ENCODE data around the gene RBM20. TPM values are rescaled to one million over a fixed set of nuclear protein-coding genes. Genes with fewer than 3 reads are reported as not detected.

The RBM20 gene
- total and polyA plus RNA-seq, 2 of the 4 experiments (the other 2 are of a cell fraction), result under 0.01 to 0.15 TPM

DNA sequence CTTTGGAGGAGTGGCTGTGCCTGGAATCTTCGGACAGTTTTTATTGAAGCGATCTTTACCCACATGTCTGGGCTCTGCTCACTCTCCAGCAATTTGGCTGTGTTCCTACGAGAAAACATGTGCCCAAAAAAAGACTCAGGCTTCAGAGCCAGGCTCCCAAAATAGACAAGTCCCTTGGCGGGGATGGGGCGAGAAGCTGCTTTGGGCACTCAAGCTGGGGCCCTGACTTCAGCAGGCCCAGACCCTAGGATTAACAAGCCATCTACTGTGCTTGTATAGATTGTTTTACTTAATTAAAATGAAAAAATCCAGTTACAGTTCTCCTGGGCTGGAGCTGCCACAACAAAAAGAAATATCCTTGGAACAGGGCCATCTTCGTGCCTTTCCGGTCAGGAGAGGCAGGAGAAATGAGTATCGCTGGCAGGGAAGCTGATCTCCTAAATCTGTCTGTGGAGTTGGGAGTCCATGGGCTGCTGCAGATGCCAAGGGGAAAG is 176.2 kb downstream of the RBM20 start:
- no peaks in the 10 kb centered on the region for H3K36me3 ChIP-seq (ENCODE audit: control insufficient read depth, insufficient read depth, low read length)
- no peak overlapping the region for H3K4me3 ChIP-seq (ENCODE audit: insufficient read depth, low read depth, low read length)
- intact Hi-C loops (cut with micrococcal nuclease) (no loop called here), dilution Hi-C loops (cut with HindIII; ENCODE audit: low sequenced_read_pairs, unreplicated experiment) (no loop called here), in situ Hi-C loops (cut with MboI; ENCODE audit: low sequenced_read_pairs) (no loop called here)
- H3K9ac ChIP-seq (ENCODE audit: low read depth, low read length), result no peak overlapping the region
- H4K91ac ChIP-seq (ENCODE audit: insufficient read depth, low read depth, low read length), result no peak overlapping the region
- H4K5ac ChIP-seq (ENCODE audit: low read depth, low read length), result no peak overlapping the region
- H3K18ac ChIP-seq (ENCODE audit: low read depth, low read length), result no peak overlapping the region
- no peak overlapping the region for H2BK120ac ChIP-seq (ENCODE audit: low read depth, low read length)
- peaks cover 15% of the 10 kb centered on the region for H3K27me3 ChIP-seq (ENCODE audit: control insufficient read depth, insufficient read depth, low read length)
- no peak overlapping the region for H4K8ac ChIP-seq (ENCODE audit: low read depth in 2 of 2, low read length in 2 of 2)
- no peaks in the 10 kb centered on the region for H4K20me1 ChIP-seq (ENCODE audit: insufficient read depth, low read length)
- H3K4ac ChIP-seq (ENCODE audit: low read depth, low read length), result no peak overlapping the region
- H2BK15ac ChIP-seq (ENCODE audit: low read depth, low read length), result no peak overlapping the region
- ChIA-PET POLR2A (ENCODE audit: unreplicated experiment) (no interaction called here), CTCF (no interaction called here)
- H3K79me1 ChIP-seq (ENCODE audit: low read depth in 1 of 2, low read length in 2 of 2), result no peaks in the 10 kb centered on the region
- DNase-seq (no peak), ATAC-seq (ENCODE audit: low read depth) (peak; percentile 44)
- H2AK5ac ChIP-seq (ENCODE audit: low read depth, low read length), result no peak overlapping the region
- no peaks in the 10 kb centered on the region; the same call in 1 of the 2 replicates for H3K4me1 ChIP-seq (ENCODE audit: control insufficient read depth, insufficient read depth, low read length)
- no peak overlapping the region for H3K56ac ChIP-seq (ENCODE audit: extremely low read depth, insufficient read depth, low read length)
- H3K23ac ChIP-seq (ENCODE audit: low read depth, low read length), result no peak overlapping the region
- WGBS, 2 experiments (ENCODE audit: extremely low coverage in 2 of 2, insufficient read length in 1 of 2), result 30% methylated on average over 3 of the region's 8 CpGs; no CpG with 5 or more reads in 1 of the 2 experiments
- no peak overlapping the region for H2AFZ ChIP-seq (replicated peaks; ENCODE audit: low read length, poor library complexity)
- H2BK20ac ChIP-seq (ENCODE audit: low read depth, low read length), result no peak overlapping the region
- no peak overlapping the region for H3K14ac ChIP-seq (replicated peaks; ENCODE audit: low read depth, low read length)
- no peak overlapping the region for H3K4me2 ChIP-seq (ENCODE audit: low read depth, low read length)
- BruUV-seq (replicated peaks), result no TSS peak
- H2AK9ac ChIP-seq (replicated peaks; ENCODE audit: low read depth, low read length, poor library complexity), result no peak overlapping the region
- H3K9me1 ChIP-seq (ENCODE audit: insufficient read depth, low read length), result no peaks in the 10 kb centered on the region
- TF ChIP-seq, protein P1, sequence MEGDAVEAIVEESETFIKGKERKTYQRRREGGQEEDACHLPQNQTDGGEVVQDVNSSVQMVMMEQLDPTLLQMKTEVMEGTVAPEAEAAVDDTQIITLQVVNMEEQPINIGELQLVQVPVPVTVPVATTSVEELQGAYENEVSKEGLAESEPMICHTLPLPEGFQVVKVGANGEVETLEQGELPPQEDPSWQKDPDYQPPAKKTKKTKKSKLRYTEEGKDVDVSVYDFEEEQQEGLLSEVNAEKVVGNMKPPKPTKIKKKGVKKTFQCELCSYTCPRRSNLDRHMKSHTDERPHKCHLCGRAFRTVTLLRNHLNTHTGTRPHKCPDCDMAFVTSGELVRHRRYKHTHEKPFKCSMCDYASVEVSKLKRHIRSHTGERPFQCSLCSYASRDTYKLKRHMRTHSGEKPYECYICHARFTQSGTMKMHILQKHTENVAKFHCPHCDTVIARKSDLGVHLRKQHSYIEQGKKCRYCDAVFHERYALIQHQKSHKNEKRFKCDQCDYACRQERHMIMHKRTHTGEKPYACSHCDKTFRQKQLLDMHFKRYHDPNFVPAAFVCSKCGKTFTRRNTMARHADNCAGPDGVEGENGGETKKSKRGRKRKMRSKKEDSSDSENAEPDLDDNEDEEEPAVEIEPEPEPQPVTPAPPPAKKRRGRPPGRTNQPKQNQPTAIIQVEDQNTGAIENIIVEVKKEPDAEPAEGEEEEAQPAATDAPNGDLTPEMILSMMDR (conservative IDR thresholded peaks at IDR 0.05; ENCODE audit: low read depth, low read length), result no peak
- TF ChIP-seq FOS (IDR thresholded peaks at IDR 0.05; ENCODE audit: low read depth, low read length) (no peak), RFX5 (IDR thresholded peaks at IDR 0.05; ENCODE audit: low read depth, low read length) (no peak), RAD21 (IDR thresholded peaks at IDR 0.05; ENCODE audit: low read length) (no peak), POLR2A (IDR thresholded peaks at IDR 0.05; ENCODE audit: low read depth, low read length) (no peak), SMC3 (IDR thresholded peaks at IDR 0.05; ENCODE audit: low read depth, low read length) (no peak), CHD1 (IDR thresholded peaks at IDR 0.05; ENCODE audit: low read depth, low read length) (no peak), BHLHE40 (IDR thresholded peaks at IDR 0.05; ENCODE audit: low read depth, low read length) (no peak), MAFK (IDR thresholded peaks at IDR 0.05; ENCODE audit: low read depth, low read length) (no peak), CEBPB (IDR thresholded peaks at IDR 0.05; ENCODE audit: low read depth, low read length) (no peak)
- H2BK5ac ChIP-seq (ENCODE audit: low read depth, low read length, poor library complexity, severe bottlenecking), result no peak overlapping the region
- no peaks in the 10 kb centered on the region for H3K9me3 ChIP-seq (ENCODE audit: control insufficient read depth, insufficient read depth, low read length)
- H3K27ac ChIP-seq (ENCODE audit: insufficient read depth, low read length), result no peak overlapping the region
